HTR-8/SVneo (cell line): Measurements from ENCODE around the gene GARIN5B.

ENCODE experiments used
- DNase-seq: peaks from one replicate; pipeline ENCODE4 v3.0.0; 2011; ENCODE audit warnings: low spot score, mixed read lengths; ENCODE audit not compliant: insufficient read length
- FAIRE-seq: peaks from 2 replicates; lab custom pipeline; 2011; peaks lifted over from hg19 to GRCh38; lab: Jason Lieb, UNC

GARIN5B gene

DNA sequence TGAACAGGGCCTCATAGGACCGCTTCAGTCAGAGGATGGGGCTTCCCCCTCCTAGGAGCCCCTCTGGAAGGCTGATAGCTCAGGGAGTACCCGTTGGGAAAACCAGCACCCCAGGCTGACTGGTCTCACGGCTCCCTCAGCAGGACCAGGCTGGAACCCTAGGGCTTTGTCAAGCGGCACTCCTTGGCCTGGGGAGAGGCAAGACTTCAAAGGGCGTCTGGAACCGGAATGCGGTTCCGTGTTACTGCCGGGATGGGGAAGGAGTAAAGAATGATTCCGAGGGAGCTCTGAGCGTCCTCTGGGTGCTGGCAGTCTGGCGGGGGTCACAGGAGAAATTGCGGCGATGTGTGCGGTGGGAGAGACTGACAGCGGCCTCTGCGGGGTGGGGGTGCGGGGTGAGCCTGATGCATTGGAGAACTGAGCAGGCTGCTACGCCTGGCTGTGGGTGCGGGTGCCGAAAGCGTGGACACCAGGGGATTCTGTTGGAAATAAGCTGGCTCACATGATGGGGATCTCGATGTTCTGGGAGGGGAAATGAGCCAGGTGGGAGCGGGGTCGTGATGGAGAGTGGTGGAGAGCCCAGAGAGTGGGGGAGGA, 10.4 kb downstream of the GARIN5B start:
- DNase-seq (no peak), FAIRE-seq (no peak)

DNA sequence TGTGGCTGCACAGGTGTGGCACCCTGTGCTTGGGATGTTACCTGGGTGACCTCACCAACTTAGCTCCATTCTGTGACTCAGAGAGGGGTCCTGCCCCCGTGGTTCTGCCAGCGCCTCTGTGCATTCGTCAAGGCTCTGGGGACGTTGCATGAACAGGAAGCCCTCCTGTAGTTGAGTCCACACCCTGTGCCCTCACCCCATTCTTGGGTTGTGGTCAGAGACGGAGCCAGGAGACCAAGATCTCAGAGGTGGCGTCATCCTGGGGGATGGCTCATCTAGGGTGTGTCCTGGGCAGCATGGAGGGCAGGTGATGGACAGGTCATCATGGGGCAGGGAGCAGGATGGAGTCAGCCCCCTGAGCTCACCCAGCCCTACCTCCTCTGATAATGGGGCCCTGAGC, 11.0 kb downstream of the GARIN5B start:
- no peak for FAIRE-seq
- no peak for DNase-seq

DNA sequence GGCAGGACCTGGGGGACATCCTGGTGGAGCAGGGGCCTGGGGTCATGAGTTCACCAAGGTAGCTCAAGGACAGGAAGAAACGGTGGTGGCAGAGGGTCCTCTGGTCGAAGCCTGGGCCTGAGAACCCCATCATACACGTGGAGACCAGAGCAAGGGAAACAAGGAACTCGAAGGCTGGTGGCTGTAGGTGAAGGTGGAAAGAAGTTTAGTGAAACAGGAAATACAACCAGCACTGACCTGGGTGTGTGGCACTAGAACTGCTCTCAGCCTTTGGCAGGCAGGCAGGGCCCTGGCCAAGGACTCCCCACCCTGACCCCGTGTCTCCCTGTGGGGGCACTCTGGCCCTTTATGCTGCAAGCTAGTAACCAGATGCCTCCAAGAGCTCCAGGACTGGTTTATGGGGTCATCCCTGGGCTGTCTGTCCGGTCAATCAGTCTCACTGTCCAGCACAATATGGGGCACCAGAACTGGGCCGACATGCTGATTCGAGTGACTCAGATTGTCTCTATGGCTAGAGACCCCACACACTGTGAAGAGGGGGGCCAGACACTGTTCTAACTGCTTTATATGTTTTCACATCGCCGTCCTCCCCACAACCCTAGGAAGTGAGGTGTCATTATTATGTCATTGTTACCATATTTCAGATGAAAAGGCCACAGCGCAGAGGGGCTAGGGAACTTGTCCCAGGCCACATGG, 12.3 kb downstream of the GARIN5B start:
- FAIRE-seq (no peak), DNase-seq (no peak)

DNA sequence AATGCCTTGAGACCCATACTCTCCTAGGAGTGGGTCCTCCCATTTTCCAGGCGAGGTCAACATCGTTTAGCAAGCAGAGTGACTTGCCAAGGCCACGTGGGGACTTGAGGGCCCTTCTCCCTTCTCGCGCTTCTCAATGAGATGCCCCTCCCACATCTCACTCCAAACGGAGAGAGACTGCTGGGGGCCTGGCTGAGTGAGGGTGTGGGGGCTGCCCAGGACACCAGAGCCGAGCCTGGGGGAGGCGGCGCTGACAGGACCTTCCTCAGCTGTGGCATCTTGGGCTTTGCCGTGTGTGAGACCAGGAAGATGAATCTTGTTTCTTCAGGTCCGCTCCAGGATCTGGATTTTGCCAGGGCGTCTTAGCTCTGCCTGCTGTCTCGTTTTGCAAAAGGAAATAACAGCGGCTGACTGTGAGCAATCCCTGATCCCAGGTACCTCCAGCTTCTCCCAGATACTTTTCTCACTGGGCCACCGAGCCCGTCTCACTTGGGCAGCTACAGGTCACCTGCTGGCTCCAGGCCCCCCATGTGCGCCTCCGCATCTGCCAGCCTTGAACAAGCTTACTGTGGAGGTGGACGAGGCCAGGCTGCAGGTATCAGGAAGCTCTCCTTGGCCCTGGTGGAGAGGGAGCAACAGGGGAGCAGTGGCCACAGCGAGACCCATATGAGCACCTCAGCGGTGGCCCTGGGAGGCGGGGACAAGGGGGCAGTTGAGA, 14.6 kb downstream of the GARIN5B start:
- DNase-seq: no peak
- no peak for FAIRE-seq

DNA sequence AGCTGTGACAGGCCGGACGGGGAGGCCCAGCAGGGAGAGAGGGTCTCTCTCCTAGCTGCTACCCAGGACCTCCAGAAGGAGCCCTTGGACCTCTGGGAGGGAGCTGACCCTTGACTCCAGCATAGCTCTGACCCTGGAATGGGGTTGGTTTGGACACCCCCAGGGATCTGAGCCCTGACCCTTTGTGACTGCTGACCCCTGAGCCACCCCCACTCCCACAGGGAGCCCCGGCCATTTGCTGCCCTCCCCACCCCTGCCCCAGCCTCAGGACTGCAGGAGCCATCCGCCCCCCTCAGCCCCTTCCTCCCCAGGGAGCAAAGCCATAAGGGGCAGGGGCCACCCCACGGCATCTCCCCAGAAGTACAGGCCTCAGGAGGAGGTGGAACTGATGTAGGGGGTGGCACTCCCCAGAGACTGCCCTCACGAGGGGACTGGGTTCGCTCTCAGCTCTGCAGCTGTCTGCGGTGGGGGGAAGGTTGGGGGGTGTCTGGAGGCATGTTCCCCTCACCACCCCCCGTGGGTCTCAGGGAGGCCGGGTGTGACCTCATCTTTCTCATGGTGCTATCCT, 15.5 kb downstream of the GARIN5B start:
- DNase-seq: no peak
- FAIRE-seq: no peak

DNA sequence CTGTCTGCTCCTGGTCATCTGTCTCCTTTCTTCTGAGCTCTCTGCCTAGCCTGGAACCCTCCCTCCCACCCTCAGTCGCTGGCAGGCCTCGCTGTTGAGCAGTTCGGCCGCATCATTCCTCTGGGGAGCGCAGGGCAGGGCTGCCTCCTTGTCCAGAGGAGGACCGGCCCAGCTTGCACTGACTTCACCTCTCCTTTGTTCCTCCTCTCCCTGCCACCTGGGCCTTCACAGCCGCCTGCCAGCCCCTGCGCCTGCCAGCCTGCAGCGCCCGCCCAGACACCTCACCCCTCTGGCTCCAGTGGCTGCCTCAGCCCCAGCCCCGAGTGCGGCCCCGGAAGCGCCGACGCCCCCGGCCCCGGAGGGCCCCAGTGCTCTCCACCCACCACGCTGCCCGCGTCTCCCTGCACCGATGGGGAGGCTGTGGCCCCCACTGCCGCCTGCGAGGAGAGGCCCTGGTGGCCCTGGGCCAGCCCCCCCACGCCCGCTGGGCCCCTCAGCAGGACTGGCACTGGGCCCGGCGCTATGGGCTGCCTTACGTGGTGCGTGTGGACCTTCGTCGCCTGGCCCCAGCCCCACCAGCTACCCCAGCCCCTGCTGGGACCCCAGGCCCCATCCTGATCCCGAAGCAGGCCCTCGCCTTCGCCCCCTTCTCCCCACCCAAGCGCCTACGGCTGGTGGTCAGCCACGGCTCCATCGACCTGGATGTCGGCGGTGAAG, 16.2 kb downstream of the GARIN5B start:
- FAIRE-seq: no peak

DNA sequence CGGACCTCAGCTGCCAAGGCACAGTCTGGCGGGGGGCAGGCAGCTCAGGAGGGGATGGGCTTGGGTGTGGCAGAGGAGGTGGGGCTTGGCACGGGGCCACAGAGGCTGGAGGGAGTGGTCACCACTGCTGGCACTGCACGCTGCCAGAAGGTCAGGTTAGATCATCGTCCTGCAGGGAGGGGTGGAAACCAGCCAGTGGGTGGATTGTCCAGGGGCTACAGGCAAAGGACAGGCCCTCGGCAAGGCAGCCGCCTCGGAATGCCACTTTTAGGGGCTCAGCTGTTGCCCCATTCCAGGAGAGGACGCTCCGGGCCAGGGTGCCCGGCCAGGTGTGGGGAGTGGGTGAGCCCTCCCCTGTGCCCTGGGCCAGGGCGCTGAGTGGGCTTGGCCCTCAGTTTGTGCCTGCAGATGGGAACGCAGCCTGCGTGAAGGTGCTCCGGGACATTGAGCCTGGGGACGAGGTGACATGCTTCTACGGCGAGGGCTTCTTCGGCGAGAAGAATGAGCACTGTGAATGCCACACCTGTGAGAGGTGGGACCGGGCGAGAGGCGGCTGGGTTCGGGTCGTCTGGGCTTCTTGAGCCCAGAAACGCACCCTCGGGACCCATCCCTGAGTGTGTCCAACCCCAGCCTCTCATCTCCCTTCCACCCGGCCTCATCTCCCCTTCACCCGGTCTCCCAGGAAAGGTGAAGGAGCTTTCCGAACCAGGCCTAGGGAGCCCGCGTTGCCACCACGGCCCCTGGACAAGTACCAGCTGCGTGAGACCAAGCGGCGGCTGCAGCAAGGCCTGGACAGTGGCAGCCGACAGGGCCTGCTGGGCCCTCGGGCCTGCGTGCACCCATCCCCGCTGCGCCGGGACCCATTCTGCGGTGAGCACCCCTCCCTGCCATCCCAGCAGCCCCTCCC, 17.0 kb downstream of the GARIN5B start:
- no peak for DNase-seq
- FAIRE-seq: no peak

More for the DNA sequence above, 16.2 kb downstream of the GARIN5B start:
- no peak for DNase-seq

DNA sequence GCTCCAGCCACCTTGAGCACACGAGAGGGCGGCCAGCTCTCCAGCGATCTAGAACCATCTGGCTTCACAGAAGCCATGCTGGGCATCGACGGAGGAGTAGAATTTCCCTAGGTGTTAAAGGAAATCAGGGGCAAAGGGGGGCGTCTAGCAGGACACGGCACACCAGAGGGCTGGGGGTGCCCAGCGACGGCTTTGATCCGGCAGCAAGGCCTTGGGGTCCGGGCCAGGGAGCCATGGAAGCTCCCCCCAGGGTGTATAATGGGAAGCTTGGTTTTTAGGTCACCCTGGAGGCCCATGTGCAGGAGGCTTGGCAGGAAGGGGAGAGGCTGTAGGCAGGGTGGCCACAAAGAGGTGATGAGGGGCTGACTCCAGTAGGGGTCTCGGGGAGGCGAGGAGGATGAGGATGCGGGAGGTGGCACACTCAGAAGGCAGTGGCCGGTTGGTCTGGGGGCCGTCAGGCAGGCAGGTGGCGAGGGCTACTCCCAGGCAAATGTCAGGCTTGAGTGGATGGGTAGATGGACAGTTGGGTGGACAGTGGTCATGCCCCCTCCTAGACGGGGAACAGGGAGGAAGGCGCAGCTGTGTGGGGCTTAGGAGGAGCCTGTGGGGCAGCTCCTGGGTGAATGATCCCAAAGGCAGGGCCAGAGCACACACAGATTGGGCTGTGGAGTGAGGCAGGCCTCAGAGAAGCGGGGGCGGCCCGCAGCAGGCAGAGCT, 17.8 kb downstream of the GARIN5B start:
- FAIRE-seq: no peak
- DNase-seq: no peak

DNA sequence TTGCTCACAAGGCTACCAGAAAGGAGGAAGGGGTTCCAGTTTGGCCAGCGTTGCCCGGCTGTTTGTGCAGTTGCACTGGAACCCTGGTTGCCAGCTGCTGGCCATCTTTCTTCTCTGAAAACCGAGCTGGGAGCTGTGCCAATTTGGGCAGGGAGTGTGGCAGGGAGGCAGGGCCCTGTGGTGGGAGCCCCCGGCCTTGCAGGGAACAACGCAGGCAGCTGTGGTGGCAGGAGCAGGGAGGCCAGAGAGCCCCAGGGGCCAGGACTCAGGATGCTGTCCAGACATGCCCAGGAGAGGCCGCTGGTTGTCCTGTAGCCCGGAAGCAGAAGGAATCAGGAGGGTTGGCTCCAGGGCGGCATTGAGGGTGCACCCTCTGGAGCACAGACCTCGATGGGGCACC, 18.6 kb downstream of the GARIN5B start:
- FAIRE-seq (no peak), DNase-seq (no peak)

DNA sequence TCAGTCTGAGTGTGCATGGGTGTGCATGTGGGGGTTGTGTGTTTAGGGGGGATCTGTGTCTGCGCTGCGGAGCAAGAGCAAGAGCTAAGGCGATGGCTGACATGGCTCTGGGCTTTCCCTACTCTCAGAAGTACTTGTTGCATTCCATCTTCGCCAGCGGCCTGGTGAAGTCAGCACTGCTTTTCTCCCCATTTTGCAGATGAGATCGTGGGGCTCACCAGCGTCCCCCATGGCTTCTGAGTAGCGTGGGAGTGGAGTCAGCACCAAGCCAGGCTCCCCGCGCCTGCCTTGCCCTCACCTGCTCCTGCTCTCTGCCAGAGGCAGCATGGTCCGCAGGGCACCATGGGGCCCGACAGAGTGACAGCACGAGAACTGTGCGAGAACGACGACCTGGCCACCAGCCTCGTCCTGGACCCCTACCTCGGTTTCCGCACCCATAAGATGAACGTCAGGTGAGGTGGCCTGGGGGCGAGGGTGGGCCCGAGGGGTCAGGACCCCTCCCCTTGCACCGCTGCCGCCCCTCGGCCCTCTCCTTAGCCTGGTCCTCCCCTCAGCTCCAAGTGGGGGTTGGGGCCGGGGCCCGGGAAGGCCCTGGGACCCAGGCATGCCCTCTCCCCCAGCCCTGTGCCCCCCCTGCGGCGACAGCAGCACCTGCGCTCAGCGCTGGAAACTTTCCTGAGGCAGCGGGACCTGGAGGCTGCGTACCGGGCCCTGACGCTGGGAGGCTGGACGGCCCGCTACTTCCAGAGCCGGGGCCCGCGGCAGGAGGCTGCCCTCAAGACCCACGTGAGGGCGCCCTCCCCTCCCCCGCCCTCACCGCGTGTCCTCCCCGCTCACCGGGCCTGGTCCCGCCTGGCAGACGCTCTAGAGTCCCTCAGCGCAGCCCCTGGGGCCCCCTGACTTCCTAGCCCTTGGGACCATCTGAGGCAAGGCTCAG, 21.2 kb downstream of the GARIN5B start:
- DNase-seq (no peak), FAIRE-seq (peak; percentile 46)

DNA sequence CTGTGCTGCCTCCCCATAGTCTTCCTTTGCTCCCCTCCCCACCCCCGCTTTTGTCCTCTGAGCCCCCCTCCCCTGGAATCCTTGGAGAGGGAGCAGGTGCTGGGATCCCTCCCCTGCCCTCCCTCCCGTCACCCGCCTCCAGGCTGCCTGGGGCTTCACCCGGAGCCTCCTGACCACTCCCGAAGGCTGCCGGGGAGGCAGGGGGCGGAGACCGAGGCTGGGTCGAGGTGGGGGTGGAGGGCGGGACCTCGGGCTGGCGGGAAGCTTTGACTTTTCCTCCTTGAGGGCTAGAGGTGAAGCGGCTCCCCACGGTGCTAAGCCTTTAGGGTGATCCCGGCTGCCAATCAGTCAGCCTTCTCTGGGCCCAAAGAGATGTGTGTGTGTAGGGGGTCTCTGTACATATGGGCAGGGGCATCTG, 21.9 kb downstream of the GARIN5B start:
- FAIRE-seq: no peak
- DNase-seq: peak; percentile 58

DNA sequence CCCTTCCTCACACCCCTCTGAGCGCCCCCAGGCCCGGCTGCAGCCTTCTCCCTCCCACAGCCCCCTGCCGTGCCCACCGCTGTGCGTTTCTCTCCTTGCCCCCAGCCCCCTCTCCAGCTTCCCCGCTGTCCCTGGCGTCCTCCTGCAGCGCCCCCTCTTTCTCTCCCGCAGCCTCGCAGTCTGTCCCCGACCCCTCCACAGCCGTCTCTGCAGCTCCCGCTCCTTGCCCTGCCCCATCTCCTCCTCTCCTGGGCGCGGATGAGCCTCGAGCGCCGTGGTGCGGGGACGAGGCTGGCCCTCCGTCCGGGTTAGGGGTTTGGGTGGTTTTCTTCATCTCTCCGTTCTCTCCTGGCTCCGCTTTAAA, 22.3 kb downstream of the GARIN5B start:
- FAIRE-seq (no peak), DNase-seq (no peak)

DNA sequence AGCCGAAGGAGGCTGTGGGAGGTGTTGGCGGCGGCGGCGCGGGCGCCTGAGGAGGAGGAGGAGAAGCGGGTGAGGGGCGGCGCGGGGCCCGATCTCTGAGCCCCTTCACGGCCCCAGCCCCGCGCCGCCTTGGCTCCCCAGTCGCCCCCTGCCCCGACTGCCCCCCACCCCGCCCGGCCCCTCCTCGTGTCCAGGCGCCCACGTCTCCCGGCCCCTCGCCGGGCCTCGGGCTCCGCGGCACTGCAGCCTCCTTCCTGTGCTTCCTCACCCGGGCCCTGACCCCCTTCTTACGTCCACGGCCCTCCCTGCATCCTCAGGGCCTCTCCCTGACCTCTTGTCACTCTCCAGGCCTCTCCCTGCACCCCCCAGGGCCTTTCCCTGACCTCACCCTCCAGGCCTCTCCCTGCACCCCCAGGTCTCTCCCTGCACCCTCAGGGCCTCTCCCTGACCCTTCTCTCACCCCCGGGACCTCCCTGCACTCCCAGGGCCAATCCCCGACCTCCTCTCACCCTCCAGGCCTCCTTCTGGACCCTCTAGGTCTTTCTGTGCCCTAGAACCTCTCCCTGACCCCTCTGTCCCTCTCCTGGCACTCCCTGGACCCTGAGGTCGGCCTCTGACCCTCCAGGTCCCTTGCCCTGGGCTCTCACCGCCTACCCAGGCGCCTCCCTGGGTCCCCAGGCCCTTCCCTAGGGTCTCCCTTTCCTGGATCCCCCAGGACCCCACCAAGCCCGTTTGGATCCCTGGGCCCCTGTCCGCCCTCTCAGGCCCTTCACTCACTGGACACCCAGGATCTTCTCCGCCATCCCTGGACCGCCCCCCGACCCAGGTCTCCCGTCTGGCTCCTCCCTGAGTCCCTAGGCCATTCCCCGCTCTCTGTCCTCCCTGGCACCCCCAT, 22.9 kb downstream of the GARIN5B start:
- FAIRE-seq: no peak
- DNase-seq: no peak

DNA sequence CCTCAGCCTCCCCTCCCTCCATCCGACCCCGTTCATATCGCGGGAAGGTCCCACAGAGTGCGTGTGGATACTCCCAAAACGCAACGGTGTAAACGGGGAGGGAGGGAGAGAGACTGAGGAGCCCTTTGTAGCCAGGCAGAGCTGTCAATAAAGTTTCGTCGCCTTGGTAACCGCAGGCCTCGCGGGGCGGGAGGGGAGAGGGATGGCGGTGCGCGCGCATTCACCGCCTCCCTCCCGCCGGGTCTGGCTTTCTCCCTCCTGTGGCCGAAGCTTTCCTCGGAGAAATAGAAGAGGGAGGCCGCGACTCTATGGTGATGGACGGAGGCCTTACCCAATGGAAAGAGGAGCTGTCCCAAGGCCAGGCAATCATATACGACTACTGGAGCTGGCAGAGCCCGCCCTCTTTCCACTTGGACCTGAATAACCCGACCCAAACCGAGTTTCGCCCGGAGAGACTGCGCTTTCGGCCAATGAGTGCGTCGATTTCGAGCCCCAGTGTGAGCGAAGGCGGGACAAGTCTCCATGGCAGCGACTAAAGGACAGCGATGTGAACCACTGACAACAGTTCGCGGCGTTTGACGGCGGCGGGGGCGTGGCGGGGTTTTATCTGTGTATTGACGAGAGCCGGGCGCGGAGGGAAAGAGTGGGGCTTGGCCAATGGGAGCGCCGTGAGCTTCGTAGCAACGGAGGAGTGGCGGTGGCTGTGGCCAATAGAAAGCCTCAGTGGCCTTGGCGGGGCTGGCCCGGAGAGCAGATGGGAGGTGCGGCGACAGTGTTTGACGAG, 23.8 kb downstream of the GARIN5B start, which contains the start of gene KMT5C:
Gene KMT5C, plus strand, starts transcription at position 772 of the 784 bp plus-strand sequence. CDS start 2,061 bp downstream, outside the sequence.
- DNase-seq (peak; percentile 99), FAIRE-seq (peak; percentile 99)

DNA sequence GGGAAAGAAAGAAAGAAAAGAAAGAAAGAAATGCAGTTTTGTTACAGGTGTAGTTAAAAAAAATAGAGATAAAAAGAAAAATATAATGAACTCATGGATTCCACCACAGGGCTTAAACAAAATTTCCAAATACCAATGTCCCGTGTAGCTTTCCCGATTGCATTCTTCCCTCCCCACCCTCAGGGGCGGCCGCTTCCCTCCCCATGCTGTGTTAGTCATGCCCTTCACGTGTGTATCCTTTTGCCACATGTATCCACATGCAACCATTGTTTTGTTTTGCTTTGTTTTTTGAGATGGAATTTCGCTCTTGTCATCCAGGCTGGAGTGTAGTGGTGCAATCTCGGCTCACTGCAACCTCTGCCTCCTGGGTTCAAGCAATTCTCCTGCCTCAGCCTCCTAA, 27.0 kb downstream of the GARIN5B start:
- FAIRE-seq (no peak), DNase-seq (no peak)

DNA sequence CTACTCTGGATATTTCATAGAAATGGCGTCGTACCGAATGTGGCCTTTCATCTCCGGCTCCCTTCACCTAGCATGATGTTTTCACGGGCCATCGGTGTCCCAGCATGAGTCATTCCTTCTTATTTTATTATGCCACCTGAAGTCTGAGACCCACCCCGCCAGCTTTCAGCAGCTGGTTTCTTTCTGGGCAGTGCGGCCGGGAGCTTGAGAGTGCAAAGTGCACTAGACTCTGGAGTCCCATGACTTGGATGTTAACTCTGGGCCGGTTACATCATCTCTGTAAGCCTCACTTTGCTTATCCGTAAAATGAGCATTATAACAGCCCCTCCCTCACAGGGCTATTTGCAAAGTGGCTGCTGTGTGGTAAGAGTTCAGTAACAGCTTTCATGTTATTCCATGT, 29.2 kb downstream of the GARIN5B start:
- no peak for DNase-seq
- FAIRE-seq: no peak
